SH-SY5Y (cell line): ENCODE measurements around the gene SPTLC1.

Experiments
- GATA2 ChIP-seq: IDR thresholded peaks from 2 replicates; pipeline ENCODE4 v1.6.1; 2011; ENCODE audit warnings: mild to moderate bottlenecking, low read depth, low read length
- GATA3 ChIP-seq: IDR thresholded peaks from 2 replicates; pipeline ENCODE4 v1.6.1; 2011; ENCODE audit warnings: low read depth, mild to moderate bottlenecking, low read length, moderate library complexity

GRCh38 chr9:92044936-92045335, 70.3 kb downstream of the SPTLC1 start:
- no peak for TF ChIP-seq GATA2
- no peak for TF ChIP-seq GATA3
